ENCODE data around the gene NPVF.

NPVF gene

DNA sequence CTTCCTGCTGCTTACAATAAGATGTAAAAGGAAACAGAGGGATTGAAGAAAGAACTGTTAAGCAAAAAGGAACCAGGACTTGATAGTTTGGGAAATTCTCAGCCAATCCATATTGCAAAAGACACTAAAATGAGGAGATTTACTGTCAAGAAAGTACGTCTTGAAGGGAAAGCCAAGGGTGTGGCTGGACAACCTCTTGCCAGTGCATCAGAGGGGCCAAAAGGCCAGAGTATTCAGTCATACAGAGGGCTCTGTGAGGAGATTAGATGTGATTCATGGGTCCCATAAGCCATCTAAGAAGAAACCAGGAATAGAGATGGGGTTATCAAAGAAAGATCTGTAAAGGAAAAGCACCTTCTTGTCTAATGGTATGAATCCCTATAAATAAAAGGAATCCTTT lies 25.4 kb upstream of the NPVF start:
- 94 to 100% methylated on average over 1 of the region's 1 CpG for WGBS, 2 experiments (ENCODE audit: insufficient coverage in 2 of 2)
- no peak overlapping the region for H3K4me3 ChIP-seq (ENCODE audit: extremely low read depth, insufficient read depth, low read length, poor library complexity, severe bottlenecking)

DNA sequence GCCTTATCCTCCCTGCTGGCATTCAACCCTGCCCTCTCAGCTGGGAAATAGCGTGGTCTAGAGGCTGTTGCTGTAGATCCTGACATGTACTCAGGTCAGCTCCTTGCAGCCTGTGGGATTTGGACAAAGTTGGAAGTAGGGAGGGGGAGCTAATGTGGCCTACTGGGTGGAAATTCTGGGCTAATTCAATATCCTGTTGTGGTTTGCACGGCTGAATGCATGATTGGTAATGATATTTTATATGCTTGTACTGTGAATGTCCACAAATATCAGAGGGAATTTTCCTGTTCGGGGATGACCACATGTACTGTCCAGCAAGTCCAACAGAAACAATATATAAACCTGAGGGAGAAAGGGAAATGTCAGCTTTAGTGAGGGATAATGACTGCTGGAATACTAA lies 22.1 kb upstream of the NPVF start:
- no peak overlapping the region for H3K27ac ChIP-seq (ENCODE audit: low read depth, low read length, severe bottlenecking)
- H3K4me3 ChIP-seq (ENCODE audit: extremely low read depth, insufficient read depth, low read length, poor library complexity, severe bottlenecking) = no peak overlapping the region
- H3K36me3 ChIP-seq (ENCODE audit: control insufficient read depth, insufficient read depth, low read length) = no peaks in the 10 kb centered on the region
- WGBS, 2 experiments (ENCODE audit: insufficient coverage in 2 of 2) = 100% methylated on average over 1 of the region's 3 CpGs
- H3K9me3 ChIP-seq (ENCODE audit: control insufficient read depth, low read length) = no peaks in the 10 kb centered on the region
- no peaks in the 10 kb centered on the region for H3K4me1 ChIP-seq (ENCODE audit: control insufficient read depth, insufficient read depth, low read length, poor library complexity, severe bottlenecking)

More for the DNA sequence above, 25.4 kb upstream of the NPVF start:
- no peaks in the 10 kb centered on the region for H3K36me3 ChIP-seq (ENCODE audit: control insufficient read depth, insufficient read depth, low read length)
- H3K9me3 ChIP-seq (ENCODE audit: control insufficient read depth, low read length) = no peaks in the 10 kb centered on the region
- H3K27ac ChIP-seq (ENCODE audit: low read depth, low read length, severe bottlenecking) = no peak overlapping the region
- H3K4me1 ChIP-seq (ENCODE audit: control insufficient read depth, insufficient read depth, low read length, poor library complexity, severe bottlenecking) = no peaks in the 10 kb centered on the region

DNA sequence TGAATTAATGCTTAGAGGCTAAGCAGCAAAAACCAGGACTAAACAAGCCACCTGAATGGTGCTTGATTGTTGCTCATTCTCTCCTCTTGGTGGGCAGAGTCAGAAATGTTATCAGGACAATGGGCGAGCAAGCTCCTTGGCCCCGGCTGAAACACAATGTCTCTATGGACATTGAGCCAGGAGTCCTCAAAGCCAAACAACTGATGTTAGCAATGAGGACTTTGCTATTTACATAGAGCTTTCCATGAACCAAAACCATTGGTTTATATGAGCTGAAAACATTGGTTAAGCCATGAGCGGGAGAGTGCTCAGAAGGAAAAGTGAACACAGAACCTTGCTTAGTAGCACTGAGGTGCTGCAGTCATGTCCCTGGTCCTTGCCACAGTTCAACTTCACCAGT lies 21.5 kb upstream of the NPVF start:
- no peak overlapping the region for H3K4me3 ChIP-seq (ENCODE audit: extremely low read depth, insufficient read depth, low read length, poor library complexity, severe bottlenecking)
- H3K27ac ChIP-seq (ENCODE audit: low read depth, low read length, severe bottlenecking) = no peak overlapping the region
- H3K4me1 ChIP-seq (ENCODE audit: control insufficient read depth, insufficient read depth, low read length, poor library complexity, severe bottlenecking) = no peaks in the 10 kb centered on the region
- 96 to 100% methylated on average over 3 of the region's 3 CpGs for WGBS, 2 experiments (ENCODE audit: insufficient coverage in 2 of 2)
- no peaks in the 10 kb centered on the region for H3K9me3 ChIP-seq (ENCODE audit: control insufficient read depth, low read length)
- no peaks in the 10 kb centered on the region for H3K36me3 ChIP-seq (ENCODE audit: control insufficient read depth, insufficient read depth, low read length)

DNA sequence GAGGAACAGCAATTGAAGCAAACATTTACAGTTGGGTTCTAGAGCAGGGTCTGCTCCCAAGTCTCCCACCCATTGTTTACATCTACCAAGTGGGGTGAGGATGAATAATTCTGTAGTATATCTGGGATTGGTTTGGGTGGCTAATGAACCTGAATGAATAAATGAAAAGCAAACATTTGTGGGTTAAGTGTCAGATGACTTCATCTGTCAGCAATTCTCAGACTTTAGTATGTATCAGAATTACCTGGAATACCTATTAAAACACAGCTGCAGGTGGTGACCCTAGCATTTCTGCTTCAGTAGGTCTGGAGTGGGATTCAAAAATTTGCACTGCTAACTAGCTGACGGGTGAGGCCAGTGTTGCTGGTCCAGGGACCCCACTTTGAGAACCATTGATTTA lies 18.0 kb upstream of the NPVF start:
- Histone ChIP-seq H3K4me3 (ENCODE audit: extremely low read depth, insufficient read depth, low read length, poor library complexity, severe bottlenecking) (no peak overlapping the region), H3K9me3 (ENCODE audit: control insufficient read depth, low read length) (no peaks in the 10 kb centered on the region), H3K27ac (ENCODE audit: low read depth, low read length, severe bottlenecking) (no peak overlapping the region), H3K36me3 (ENCODE audit: control insufficient read depth, insufficient read depth, low read length) (no peaks in the 10 kb centered on the region), H3K4me1 (ENCODE audit: control insufficient read depth, insufficient read depth, low read length, poor library complexity, severe bottlenecking) (no peaks in the 10 kb centered on the region)
- WGBS, 2 experiments (ENCODE audit: insufficient coverage in 2 of 2) = no CpG with 5 or more reads among the region's 1 CpG

DNA sequence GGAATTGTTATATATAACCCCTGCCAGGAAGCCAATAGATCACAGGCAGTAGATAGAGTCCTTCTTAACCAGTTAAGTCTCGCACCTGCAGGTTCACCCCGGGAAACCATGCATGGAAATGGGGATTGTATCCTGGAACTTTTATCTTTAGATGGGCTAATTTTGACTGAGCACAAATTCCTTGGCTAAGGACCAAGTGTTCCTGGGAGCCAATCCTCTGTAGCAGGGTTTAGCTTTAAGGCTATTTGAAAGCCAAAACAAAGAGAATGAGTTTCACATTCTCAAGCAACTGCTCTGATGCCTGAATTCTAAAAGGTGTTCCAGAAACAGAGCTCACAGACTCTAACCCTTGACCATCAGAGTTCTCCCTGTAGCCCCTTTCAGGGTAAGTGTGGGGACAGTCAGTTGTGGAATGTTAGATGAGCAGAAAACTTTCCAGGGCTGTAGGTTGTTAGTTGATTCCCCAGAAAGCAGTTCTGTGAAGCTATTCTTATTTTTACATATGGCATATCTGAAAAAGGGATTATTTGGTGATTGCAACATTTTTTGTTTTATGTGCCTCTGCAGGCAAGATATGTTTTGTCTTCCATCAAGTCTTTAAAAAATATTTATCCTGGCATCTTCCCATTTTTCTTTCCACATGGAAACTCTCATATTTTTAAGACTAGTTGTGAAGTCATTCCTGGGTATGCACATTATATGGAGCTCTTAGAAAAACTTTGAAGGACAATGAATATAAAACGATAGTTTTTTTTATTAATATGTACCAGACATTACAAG lies 16.2 kb upstream of the NPVF start:
- WGBS, 2 experiments (ENCODE audit: insufficient coverage in 2 of 2) = 33 to 48% methylated on average over 2 of the region's 3 CpGs
- Histone ChIP-seq H3K36me3 (ENCODE audit: control insufficient read depth, insufficient read depth, low read length) (no peaks in the 10 kb centered on the region), H3K4me1 (ENCODE audit: control insufficient read depth, insufficient read depth, low read length, poor library complexity, severe bottlenecking) (no peaks in the 10 kb centered on the region), H3K27ac (ENCODE audit: low read depth, low read length, severe bottlenecking) (no peak overlapping the region), H3K9me3 (ENCODE audit: control insufficient read depth, low read length) (no peaks in the 10 kb centered on the region), H3K4me3 (ENCODE audit: extremely low read depth, insufficient read depth, low read length, poor library complexity, severe bottlenecking) (no peak overlapping the region)

DNA sequence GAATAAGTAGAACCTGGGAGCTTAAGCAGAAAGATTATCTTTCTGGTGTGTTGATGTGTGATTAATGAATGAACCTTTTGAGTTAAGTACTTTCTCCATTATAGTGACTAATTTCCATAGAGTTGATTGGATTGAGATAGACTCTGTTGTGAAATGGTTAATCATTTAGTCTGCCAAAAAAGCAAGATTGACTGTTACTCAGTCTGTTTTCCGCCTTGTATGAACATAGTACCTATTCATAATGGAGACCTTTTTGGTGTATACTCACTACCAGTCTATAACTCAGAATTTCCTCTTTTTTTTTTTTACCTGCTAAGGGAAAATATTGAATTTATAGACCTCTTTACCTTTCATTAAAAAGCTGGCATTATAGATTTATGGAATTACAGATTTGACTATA lies 14.4 kb upstream of the NPVF start:
- Histone ChIP-seq H3K36me3 (ENCODE audit: control insufficient read depth, insufficient read depth, low read length) (no peaks in the 10 kb centered on the region), H3K9me3 (ENCODE audit: control insufficient read depth, low read length) (no peaks in the 10 kb centered on the region), H3K27ac (ENCODE audit: low read depth, low read length, severe bottlenecking) (no peak overlapping the region), H3K4me1 (ENCODE audit: control insufficient read depth, insufficient read depth, low read length, poor library complexity, severe bottlenecking) (no peaks in the 10 kb centered on the region), H3K4me3 (ENCODE audit: extremely low read depth, insufficient read depth, low read length, poor library complexity, severe bottlenecking) (no peak overlapping the region)
- WGBS, 2 experiments (ENCODE audit: insufficient coverage in 2 of 2) = no CpG with 5 or more reads among the region's 1 CpG

DNA sequence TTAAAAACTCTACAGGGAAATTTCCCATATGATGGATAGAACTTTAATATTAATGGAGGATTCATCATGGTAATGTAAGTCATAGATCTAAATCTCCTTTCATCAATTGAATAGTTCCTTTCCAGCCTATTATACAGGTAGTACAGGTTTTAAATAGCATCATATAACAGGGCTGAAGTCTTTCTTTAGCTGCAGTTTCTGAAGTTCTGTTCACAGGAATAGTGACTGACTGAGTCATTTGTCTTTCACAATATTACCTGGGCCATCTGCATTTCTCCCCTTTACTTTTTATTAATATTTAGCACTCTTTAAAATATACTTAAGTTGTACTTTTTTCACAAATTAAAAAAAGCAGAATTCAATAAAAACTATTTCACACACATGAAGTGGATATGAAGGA lies 12.6 kb upstream of the NPVF start:
- H3K27ac ChIP-seq (ENCODE audit: low read depth, low read length, severe bottlenecking) = no peak overlapping the region
- H3K4me3 ChIP-seq (ENCODE audit: extremely low read depth, insufficient read depth, low read length, poor library complexity, severe bottlenecking) = no peak overlapping the region
- H3K36me3 ChIP-seq (ENCODE audit: control insufficient read depth, insufficient read depth, low read length) = no peaks in the 10 kb centered on the region
- H3K4me1 ChIP-seq (ENCODE audit: control insufficient read depth, insufficient read depth, low read length, poor library complexity, severe bottlenecking) = no peaks in the 10 kb centered on the region
- H3K9me3 ChIP-seq (ENCODE audit: control insufficient read depth, low read length) = no peaks in the 10 kb centered on the region

DNA sequence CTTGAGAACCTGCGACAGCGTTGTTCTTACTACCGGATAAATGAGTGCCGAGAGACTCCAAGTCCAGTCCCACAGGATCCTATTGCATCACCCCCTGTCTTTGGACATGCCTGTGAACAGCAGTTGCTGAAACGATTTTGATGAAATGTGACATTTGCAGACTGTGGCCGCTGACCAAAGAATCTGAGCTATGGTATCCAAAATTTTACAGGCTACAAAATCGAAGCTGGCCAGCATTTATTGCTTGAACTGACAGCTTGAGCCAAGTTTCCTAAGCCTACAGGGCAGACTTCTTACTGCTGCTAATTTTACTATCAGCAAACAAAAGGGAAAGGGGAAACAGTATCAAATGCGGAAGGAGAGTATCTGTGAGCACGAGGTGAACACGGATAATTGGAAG lies 12.1 kb upstream of the NPVF start:
- WGBS, 2 experiments (ENCODE audit: insufficient coverage in 2 of 2) = 92 to 93% methylated on average over 8 to 10 of the region's 10 CpGs
- Histone ChIP-seq H3K9me3 (ENCODE audit: control insufficient read depth, low read length) (no peaks in the 10 kb centered on the region), H3K36me3 (ENCODE audit: control insufficient read depth, insufficient read depth, low read length) (no peaks in the 10 kb centered on the region), H3K4me1 (ENCODE audit: control insufficient read depth, insufficient read depth, low read length, poor library complexity, severe bottlenecking) (no peaks in the 10 kb centered on the region), H3K27ac (ENCODE audit: low read depth, low read length, severe bottlenecking) (no peak overlapping the region), H3K4me3 (ENCODE audit: extremely low read depth, insufficient read depth, low read length, poor library complexity, severe bottlenecking) (no peak overlapping the region)

DNA sequence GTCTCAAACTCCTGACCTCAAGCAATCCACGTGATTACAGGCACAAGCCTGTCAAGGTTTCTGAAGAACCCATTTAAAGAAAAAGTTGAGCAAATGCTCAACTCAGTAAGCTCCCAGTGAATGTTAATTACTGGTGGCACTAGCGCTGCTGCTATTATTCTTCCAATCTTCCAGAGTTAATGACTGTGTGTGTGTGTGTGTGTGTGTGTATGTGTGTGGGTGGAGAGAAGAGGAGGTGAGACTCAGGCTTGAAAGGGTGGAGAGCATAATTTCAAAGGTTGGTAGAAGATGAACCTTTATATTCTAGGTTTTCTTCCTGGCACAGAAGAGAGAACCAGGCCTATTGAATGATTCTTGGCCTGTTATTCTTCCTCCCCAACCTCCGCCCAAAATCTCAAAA lies 11.6 kb upstream of the NPVF start:
- Histone ChIP-seq H3K4me1 (ENCODE audit: control insufficient read depth, insufficient read depth, low read length, poor library complexity, severe bottlenecking) (no peaks in the 10 kb centered on the region), H3K9me3 (ENCODE audit: control insufficient read depth, low read length) (no peaks in the 10 kb centered on the region), H3K4me3 (ENCODE audit: extremely low read depth, insufficient read depth, low read length, poor library complexity, severe bottlenecking) (no peak overlapping the region), H3K36me3 (ENCODE audit: control insufficient read depth, insufficient read depth, low read length) (no peaks in the 10 kb centered on the region), H3K27ac (ENCODE audit: low read depth, low read length, severe bottlenecking) (no peak overlapping the region)
- WGBS, 2 experiments (ENCODE audit: insufficient coverage in 2 of 2) = 95 to 100% methylated on average over 2 of the region's 3 CpGs

DNA sequence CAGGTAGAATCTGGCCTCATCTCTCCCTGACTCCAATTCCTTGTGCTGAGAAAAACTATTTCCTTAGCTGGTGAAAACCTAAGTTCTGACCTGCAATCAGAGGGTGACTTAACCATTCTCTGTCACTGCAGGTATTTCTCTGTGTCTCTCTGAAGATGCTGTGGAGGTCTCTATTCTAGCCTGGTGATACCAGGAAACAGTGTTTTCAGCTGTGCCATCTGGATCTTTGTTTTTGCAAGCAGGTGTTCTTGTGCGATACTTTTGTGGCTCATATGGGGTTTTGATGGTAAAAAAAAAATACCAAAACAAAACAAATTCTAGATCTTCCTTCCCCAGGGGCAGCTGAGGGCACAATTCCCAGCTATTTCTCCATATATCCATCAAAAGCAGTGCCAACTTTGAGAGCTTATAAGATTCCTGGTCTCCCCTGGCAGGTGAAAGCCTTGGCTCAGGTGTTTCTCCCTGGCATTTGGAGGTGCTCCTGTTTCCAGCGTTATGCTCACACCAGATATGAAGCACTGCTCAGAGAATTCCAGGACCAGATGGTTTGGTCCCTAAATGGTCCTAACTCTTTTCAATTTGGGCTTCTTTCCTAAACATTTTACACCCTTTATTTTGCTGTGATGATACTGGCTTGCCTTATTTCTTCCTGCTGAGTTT lies 9.9 kb upstream of the NPVF start:
- H3K36me3 ChIP-seq (ENCODE audit: control insufficient read depth, insufficient read depth, low read length) = no peaks in the 10 kb centered on the region
- H3K9me3 ChIP-seq (ENCODE audit: control insufficient read depth, low read length) = no peaks in the 10 kb centered on the region
- WGBS, 2 experiments (ENCODE audit: insufficient coverage in 2 of 2) = 100% methylated on average over 1 of the region's 2 CpGs
- no peaks in the 10 kb centered on the region for H3K4me1 ChIP-seq (ENCODE audit: control insufficient read depth, insufficient read depth, low read length, poor library complexity, severe bottlenecking)
- H3K27ac ChIP-seq (ENCODE audit: low read depth, low read length, severe bottlenecking) = no peak overlapping the region
- no peak overlapping the region for H3K4me3 ChIP-seq (ENCODE audit: extremely low read depth, insufficient read depth, low read length, poor library complexity, severe bottlenecking)

DNA sequence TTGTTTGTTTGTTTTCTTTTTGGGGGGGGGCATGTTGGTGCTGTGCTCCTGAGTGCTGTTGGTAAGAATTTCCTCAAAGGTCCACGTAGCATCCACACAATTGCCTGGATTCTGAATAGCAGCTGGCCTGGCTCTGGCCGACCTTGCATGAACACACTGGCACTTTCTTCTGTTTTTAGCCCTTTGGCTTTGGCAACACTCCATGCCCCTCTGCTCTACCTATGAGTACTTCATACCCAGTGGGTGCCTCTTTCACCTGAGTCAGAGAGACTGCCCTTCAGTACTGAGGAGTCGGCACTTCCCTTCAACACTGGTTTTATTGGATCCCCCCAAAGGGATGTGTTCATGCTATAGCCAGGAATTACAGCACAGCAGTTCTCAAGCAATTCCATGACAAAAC lies 7.2 kb upstream of the NPVF start:
- 91 to 100% methylated on average over 3 of the region's 3 CpGs for WGBS, 2 experiments (ENCODE audit: insufficient coverage in 2 of 2)

More for the DNA sequence above, 7.2 kb upstream of the NPVF start:
- H3K4me3 ChIP-seq (ENCODE audit: extremely low read depth, insufficient read depth, low read length, poor library complexity, severe bottlenecking) = no peak overlapping the region
- H3K9me3 ChIP-seq (ENCODE audit: control insufficient read depth, low read length) = no peaks in the 10 kb centered on the region
- H3K27ac ChIP-seq (ENCODE audit: low read depth, low read length, severe bottlenecking) = no peak overlapping the region
- no peaks in the 10 kb centered on the region for H3K4me1 ChIP-seq (ENCODE audit: control insufficient read depth, insufficient read depth, low read length, poor library complexity, severe bottlenecking)
- H3K36me3 ChIP-seq (ENCODE audit: control insufficient read depth, insufficient read depth, low read length) = no peaks in the 10 kb centered on the region
